Measurements from ENCODE around the gene MIA3.

MIA3 gene

DNA sequence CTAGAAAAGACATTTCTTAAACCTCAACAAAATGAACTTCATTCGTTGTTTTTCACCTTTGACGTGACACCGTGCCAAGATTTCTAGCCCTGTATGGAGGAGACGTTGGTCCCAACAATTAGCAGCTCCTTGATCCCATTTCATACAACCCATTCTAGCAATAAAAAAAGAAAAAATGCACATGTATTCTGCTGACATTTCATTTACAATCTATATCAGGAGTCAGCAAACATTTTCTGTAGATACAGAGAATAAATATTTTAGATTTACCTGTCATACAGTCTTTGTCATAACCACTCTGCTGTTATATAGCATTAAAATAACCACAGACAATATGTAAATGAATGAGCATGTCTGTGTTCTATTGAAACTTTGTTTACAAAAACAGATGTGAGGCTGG lies 21.2 kb upstream of the MIA3 start:
- TF ChIP-seq FOXP2 (optimal IDR thresholded peaks at IDR 0.05; ENCODE audit: borderline replicate concordance, extremely low read depth, extremely low read length, insufficient read depth): no peak
- no peak for TF ChIP-seq SIN3A (IDR thresholded peaks at IDR 0.05; ENCODE audit: borderline replicate concordance, insufficient read depth, low read length)
- TF ChIP-seq, protein P1, sequence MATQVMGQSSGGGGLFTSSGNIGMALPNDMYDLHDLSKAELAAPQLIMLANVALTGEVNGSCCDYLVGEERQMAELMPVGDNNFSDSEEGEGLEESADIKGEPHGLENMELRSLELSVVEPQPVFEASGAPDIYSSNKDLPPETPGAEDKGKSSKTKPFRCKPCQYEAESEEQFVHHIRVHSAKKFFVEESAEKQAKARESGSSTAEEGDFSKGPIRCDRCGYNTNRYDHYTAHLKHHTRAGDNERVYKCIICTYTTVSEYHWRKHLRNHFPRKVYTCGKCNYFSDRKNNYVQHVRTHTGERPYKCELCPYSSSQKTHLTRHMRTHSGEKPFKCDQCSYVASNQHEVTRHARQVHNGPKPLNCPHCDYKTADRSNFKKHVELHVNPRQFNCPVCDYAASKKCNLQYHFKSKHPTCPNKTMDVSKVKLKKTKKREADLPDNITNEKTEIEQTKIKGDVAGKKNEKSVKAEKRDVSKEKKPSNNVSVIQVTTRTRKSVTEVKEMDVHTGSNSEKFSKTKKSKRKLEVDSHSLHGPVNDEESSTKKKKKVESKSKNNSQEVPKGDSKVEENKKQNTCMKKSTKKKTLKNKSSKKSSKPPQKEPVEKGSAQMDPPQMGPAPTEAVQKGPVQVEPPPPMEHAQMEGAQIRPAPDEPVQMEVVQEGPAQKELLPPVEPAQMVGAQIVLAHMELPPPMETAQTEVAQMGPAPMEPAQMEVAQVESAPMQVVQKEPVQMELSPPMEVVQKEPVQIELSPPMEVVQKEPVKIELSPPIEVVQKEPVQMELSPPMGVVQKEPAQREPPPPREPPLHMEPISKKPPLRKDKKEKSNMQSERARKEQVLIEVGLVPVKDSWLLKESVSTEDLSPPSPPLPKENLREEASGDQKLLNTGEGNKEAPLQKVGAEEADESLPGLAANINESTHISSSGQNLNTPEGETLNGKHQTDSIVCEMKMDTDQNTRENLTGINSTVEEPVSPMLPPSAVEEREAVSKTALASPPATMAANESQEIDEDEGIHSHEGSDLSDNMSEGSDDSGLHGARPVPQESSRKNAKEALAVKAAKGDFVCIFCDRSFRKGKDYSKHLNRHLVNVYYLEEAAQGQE (IDR thresholded peaks at IDR 0.05; ENCODE audit: insufficient read depth in 1 of 2, low read depth in 2 of 2, low read length in 2 of 2): no peak
- TF ChIP-seq TAF1 (IDR thresholded peaks at IDR 0.05; ENCODE audit: borderline replicate concordance, insufficient read depth, low read length): no peak
- TF ChIP-seq POLR2AphosphoS5 (IDR thresholded peaks at IDR 0.05; ENCODE audit: low read depth, low read length): no peak

DNA sequence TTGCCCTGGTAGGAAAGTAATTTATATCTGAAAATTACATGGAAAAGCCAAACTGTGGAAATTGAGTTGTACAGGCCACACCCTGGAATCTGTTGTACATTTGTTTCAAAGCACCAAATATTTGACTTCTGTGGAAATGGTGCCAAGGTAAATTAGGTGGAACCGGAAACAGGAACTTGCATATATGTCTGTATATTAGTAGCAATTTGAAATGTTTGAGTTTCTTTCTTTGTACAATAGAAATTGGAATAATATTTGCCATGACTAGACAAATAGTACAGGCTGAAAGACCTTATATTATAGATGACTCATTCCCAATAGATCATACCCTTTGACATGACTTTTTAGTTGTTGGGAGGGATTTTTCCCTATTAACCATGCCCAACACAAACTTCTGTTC lies 17.6 kb upstream of the MIA3 start:
- TF ChIP-seq FOXP2 (optimal IDR thresholded peaks at IDR 0.05; ENCODE audit: borderline replicate concordance, extremely low read depth, extremely low read length, insufficient read depth) (no peak), TAF1 (IDR thresholded peaks at IDR 0.05; ENCODE audit: borderline replicate concordance, insufficient read depth, low read length) (no peak), SIN3A (IDR thresholded peaks at IDR 0.05; ENCODE audit: borderline replicate concordance, insufficient read depth, low read length) (no peak), POLR2AphosphoS5 (IDR thresholded peaks at IDR 0.05; ENCODE audit: low read depth, low read length) (no peak)
- TF ChIP-seq, protein P1 (IDR thresholded peaks at IDR 0.05; ENCODE audit: insufficient read depth in 1 of 2, low read depth in 2 of 2, low read length in 2 of 2): no peak

DNA sequence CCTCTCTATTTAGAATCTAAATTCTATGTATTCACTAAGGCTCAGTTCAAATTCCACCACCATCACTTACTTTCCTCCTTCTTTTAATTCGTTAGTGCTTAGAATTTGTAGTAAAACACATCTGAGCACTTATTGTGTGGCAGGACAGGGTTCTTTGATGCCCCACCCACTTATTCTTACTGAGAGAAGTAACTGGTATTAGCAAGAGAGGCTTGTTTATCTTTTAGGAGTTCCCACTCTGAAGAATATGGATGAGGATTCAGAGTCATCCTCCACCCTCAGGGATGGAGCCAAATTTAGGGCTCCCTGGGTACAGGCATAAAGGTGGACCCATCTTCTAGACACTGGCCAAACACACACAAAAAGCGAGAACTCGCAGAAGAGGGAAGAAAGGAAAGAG lies 16.6 kb upstream of the MIA3 start:
- no peak for TF ChIP-seq TAF1 (IDR thresholded peaks at IDR 0.05; ENCODE audit: borderline replicate concordance, insufficient read depth, low read length)
- no peak for TF ChIP-seq SIN3A (IDR thresholded peaks at IDR 0.05; ENCODE audit: borderline replicate concordance, insufficient read depth, low read length)
- TF ChIP-seq, protein P1 (IDR thresholded peaks at IDR 0.05; ENCODE audit: insufficient read depth in 1 of 2, low read depth in 2 of 2, low read length in 2 of 2): no peak
- no peak for TF ChIP-seq FOXP2 (optimal IDR thresholded peaks at IDR 0.05; ENCODE audit: borderline replicate concordance, extremely low read depth, extremely low read length, insufficient read depth)
- TF ChIP-seq POLR2AphosphoS5 (IDR thresholded peaks at IDR 0.05; ENCODE audit: low read depth, low read length): no peak

DNA sequence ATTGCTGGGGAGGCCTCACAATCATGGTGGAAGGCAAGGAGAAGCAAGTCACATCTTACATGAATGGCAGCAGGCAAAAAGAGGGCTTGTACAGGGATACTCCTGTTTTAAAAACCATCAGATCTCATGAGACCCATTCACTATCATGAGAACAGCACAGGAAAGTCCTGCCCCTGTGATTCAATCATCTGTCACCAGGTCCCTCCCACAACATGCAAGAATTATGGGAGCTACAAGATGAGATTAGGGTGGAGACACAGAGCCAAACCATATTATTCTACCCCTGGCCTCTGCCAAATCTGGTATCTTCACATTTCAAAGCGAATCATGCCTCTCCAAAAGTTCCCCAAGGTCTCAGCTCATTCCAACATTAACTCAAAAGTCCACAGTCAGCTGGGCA lies 11.1 kb upstream of the MIA3 start:
- TF ChIP-seq FOXP2 (optimal IDR thresholded peaks at IDR 0.05; ENCODE audit: borderline replicate concordance, extremely low read depth, extremely low read length, insufficient read depth) (no peak), POLR2AphosphoS5 (IDR thresholded peaks at IDR 0.05; ENCODE audit: low read depth, low read length) (no peak)
- TF ChIP-seq, protein P1 (IDR thresholded peaks at IDR 0.05; ENCODE audit: insufficient read depth in 1 of 2, low read depth in 2 of 2, low read length in 2 of 2): no peak

DNA sequence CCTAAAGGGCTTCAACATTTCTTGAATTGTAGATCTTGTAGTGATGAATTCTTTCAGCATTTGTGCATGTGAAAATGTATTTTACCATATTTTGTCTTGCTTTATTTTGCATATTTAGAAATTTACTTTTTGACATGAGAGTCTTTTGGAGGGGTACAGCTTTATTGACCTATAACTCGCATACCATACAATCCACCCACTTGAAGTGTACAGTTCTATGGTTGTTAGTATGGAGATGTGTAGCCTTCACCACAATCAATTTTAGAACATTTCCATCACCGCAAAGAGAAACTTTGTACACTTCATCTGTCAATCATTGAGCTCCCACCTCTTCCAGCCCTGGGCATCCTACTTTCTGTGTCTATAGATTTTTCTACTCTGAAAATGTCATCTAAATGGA lies 7.2 kb upstream of the MIA3 start:
- TF ChIP-seq, protein P1 (IDR thresholded peaks at IDR 0.05; ENCODE audit: insufficient read depth in 1 of 2, low read depth in 2 of 2, low read length in 2 of 2): no peak
- TF ChIP-seq TAF1 (IDR thresholded peaks at IDR 0.05; ENCODE audit: borderline replicate concordance, insufficient read depth, low read length) (no peak), SIN3A (IDR thresholded peaks at IDR 0.05; ENCODE audit: borderline replicate concordance, insufficient read depth, low read length) (no peak), POLR2AphosphoS5 (IDR thresholded peaks at IDR 0.05; ENCODE audit: low read depth, low read length) (no peak), FOXP2 (optimal IDR thresholded peaks at IDR 0.05; ENCODE audit: borderline replicate concordance, extremely low read depth, extremely low read length, insufficient read depth) (no peak)

Data from PFSK-1 (cell line).